GM18870 (cell line): Measurements from ENCODE around the gene SNX9.
"Not testable (repeated sequence)": the region's sequence is repeated elsewhere in the genome, so short reads cannot be mapped to it uniquely, and the experiment has no call there.

Experiments used
- ATAC-seq: cut with Tn5 transposase; IDR thresholded peaks from one replicate; pipeline ENCODE4 v1.9.1; 2021; ENCODE audit warnings: moderate library complexity; ENCODE audit not compliant: unreplicated experiment

The SNX9 gene

DNA sequence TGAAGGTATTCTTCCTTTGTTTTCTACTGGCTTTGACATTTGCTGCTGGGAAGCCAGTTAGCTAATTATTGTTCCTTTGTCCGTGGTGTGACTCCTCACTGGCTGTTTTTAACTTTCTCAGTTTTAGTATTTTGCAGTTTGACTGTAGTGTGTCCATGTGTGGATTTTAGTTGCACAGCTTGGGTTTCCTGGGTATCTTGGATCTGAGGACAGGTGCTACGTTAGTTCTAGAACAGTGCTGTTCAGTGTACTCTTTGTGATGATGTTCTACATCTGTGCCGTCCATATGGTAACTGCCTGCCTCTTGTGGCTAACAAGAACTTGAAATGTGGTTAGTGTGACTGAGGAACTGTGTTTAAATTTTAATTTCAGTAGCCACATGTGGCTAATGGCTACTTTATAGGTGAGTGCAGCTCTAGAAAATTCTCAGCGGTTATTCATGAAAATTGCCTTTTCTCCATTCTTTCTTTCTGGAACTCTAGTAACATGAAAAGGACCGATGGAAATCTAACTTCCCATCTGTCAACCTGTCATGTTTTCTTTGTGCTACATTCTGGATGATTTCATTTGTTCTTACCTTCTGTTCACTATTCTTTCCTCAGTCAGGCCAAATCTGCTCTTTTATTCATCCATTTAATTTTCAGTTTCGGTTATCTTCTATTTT lies 7.4 kb downstream of the SNX9 start:
- peak; percentile 95 for ATAC-seq

DNA sequence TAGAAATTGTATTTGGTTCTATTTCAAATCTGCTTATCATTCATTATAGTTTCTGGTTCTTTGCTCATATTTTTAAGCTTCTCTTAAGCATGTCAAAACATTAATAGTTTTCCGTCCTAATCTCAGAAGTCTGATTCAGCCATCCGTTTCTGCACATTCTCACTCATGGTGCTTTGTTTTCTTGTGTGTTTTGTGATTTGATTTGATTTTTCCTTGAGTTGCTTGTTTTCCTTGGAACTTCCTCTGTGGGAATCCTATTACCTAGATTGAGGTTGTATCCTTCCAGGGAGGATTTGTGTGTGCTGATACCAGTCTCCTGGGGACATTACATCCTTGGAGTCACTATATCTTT lies 7.9 kb downstream of the SNX9 start:
- no peak for ATAC-seq

DNA sequence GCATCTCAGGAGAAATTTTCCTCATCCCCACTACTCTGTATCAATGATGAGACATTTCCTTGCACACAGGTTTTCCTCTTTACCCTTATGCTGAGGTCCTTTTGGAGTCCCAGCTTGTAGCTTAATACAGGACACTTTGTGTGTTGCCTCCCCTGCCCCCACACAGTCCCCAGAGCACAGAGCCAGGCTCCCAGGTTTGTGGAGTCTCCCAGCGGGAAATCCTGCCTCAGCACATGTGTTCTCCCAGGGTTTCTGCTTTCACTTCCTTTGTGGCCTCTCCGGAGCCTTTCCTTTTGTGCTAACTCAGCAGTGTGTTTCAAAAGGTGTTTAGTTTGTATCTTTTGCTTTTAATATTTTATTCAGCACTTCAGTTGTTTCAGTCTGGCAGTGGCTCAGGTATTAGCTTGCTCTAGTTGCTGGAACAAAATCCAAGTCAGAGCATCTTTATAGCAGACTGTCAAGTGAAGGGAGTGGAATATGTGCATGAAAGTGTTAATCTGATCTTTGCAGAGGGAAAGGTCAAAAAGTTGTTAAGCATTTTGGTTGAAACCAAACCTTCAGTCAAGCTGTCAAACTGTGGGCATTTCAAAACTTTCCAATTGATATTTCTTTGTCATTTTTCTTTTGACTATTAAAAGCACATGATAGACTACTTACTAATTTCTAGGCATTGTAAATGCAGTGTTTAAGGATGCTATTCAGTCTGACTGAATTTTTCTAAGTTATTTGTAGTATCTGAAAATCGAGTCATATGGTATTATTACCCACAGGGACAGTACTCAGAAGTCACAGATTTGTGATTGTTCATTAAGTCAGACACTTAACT lies 8.6 kb downstream of the SNX9 start:
- ATAC-seq = no peak

DNA sequence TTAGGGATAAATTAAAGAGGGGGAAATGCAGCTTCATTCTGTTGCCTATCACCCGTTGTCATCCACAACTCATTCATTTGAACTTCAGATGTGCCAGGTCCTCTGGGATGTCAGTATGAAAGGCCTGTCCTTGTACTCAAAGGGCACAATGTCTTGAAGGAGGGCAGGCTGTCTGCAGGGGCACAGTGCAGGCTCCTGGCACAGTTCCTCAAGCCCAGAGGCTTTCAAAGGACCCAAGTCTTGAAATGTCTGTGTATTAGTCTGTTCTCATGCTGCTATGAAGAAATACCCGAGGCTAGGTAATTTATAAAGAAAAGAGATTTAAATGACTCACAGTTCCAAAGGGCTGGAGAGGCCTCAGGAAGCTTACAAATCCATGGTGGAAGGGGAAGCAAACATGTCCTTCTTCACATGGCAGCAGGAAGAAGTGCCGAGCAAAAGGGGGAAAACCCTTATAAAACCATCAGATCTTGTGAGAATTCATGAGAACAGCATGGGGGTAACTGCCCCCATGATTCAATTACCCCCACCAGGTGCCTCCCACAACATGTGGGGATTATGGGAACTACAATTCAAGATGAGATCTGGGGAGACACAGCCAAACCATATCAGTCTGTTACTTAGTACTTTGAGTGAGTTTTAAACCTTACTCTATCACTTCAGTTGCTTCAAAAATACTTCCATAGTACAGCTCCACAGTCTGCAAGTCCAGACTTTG lies 9.4 kb downstream of the SNX9 start:
- no peak for ATAC-seq

DNA sequence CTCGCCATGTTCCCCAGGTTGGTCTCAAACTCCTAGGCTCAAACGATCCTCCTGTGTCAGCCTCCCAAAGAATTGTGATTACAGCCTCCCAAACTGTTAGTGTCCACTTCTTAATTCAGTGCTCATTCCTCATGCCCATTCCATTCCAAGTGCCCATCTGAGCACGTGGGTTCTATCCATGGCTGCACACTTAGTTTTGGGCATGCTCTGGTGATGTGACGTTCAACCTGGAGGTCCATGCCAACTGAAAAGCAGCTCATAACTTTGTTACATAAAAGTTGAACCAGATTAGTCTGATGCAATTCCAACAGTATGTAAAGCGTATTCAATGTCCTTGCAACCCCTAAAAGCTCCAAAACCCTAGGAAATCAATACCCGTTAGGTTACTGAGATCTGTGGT lies 11.5 kb downstream of the SNX9 start:
- ATAC-seq = no peak

DNA sequence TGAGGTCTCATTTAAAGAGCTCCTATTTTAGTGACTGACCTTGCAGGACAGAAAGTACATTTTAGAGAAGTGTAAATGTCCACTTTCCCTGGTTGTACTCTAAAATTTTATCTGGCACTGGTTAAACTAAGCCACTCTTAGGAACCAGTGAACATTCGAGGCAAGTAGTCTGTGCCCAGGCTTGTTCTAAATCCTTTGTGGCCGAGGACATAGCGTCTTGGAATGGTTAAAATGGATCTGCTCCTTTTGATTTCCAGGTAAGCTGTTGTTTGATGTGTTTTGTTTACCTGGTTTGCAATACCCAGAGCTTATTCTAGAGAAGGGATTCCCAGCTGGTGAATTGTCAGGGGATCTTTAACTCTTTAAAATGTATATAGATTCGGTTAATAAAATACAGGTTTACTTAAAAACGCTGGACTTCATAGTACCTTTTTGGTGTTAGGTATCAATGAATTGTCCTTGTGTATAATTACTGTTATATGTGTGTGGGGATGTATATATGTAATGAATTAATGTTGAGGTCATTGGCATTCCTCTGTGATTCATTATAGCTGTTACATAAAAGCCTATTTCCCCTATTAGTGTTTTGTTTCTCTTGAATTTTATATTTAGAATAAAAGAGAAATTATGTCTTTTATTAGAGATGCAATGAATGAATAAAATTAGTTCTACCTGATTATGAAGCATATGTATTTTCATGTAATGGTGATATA lies 15.8 kb downstream of the SNX9 start:
- no peak for ATAC-seq

DNA sequence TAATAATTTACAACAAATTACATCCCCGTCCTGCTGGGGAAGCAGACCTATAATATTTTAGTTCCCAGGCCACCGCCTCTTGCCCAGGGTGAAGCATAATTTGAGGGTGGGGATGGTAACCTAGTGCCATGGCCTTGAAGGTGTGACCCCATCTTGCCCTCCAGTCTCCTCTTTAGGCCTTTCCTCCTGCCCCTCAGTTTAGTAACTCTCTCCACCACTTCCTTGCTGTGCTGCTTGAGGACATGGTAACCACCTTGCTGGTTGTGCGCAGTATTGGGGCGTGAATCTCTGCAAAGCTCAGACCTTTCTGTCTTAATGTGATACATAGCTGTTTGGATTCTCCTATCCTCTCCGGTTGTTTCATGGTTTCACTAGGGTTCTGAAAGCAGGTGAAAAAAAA lies 16.6 kb downstream of the SNX9 start:
- ATAC-seq = no peak

DNA sequence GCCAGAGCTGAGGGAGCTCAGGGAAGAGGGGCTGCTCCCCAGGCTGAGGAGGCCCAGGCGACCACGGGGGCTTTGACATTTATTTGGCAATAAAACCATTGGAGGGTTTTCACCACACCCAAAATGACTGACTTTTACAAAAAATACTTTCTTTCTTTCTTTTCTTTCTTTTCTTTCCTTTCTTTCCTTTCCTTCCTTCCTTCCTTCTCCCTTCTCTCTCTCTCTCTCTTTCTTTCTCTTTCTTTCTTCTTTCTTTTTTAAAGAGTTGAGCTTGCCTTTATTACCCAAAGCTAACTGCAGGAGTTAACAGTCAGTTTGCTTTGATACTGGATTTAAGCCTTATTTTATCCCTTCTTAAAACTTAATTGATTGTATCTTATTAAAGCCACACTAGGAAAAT lies 17.2 kb downstream of the SNX9 start:
- ATAC-seq = no peak

DNA sequence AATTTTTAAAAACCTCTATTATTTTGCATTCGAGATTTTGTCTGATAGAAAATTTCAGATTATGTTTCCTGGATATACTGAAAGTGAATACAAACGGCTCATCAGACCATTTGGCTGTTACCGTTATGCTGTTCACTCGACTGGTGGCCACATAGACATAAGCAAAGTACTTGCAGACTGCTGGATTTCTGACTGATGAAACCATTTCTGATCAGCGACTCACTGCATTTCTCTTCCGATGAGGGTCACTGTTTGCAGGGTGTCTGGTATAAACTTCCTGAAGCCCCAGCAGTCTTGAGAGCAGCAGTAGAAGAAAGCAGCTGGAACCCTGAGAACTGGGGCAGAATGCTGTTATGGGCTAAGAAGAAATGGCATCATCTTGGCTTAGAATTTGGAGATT lies 17.7 kb downstream of the SNX9 start:
- ATAC-seq = no peak

DNA sequence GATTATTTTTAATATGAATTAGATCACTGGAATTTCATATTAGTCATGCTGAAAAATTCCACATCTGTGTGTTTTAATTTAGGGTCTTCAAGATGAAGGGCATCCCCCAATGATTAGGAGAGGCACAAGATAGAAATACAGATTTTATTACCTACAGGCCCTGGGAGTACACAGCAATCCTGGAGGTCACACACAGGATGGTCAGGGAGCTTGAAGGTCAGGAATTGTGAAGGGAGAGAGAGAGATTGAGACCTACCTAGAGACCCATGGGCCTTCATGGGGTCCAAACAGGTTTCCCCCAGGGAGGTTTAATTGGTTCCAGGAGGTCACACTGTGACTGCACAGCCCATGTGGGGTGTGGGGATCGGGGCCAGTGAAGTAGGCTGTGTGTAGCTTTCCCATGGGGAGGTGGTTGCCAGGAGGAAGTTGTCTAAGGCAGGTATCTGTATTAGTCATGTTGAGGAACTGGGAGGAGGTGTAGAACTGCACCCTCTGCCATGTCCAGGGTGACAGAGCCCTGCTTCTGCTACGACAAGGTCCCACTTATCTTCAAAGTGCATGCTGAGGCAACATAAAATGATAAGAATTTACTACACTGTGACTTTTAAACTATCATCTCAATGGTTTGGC lies 18.3 kb downstream of the SNX9 start:
- peak; percentile 96 for ATAC-seq

DNA sequence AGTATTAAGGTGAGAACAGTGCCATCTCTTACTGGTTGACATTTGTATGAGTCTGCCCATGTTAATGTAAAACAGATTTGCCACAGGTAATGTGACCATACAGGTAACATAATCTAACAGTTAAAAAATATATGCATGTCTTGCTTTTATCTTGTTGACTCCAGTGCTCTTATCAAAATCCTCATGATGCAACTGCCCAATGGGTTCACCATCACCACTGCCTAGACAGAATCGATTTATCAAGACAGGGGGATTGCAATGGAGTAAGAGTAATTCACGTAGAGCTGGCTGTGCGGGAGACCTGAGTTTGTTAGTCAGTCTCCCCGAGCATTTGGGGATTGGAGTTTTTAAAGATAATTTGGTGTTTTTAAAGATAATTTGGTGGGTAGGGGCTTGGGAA lies 19.2 kb downstream of the SNX9 start:
- no peak for ATAC-seq

DNA sequence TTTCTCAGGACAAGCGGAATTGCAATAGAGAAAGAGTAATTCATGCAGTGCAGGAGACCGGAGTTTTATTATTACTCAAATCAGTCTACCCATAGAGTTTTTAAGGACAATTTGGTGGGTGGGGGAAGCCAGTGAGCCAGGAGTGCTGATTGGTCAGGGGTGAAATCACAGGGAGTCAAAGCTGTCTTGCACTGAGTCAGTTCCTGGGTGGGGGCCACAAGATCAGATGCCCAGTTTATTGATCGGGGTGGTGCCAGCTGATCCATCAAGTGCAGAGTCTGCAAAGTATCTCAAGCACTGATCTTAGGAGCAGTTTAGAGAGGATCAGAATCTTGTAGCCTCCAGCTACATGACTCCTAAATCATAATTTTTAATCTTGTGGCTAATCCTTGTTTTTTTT lies 21.1 kb downstream of the SNX9 start:
- not testable (repeated sequence) for ATAC-seq

DNA sequence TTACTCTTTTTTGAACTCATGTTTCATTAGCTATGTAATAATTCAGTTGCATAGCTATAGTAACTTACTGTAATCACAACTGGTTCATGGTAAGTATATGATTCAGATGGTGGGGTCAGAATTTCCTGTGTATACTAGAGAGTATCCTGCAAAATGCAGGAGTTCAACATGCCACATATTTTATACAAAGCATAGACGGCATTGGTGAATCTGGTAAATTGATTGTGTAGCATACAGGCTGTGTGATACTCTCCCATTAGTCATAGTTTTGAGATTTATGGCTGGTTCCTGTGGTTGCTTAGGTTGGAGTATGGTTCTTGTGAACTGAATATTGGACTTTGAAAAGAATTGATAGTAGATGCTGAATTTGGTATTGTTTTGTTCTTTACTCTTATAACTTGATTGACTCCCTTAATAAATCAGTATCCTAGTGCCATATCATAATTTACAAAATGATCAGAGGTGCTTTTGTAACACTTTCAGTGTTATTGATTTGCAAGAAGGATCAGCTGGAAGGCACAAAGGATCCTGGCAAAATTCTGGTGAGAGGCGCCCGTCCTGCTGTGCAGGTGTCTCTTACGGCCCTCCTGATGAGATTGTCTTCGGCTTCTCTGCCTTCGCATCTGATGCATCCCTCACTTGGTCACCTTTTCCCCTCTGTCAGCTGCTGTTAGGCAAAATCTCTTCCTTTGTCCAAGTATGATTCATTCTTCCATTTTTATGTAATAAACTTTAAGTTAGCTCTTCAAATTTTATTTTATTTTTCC lies 22.6 kb downstream of the SNX9 start:
- no peak for ATAC-seq

DNA sequence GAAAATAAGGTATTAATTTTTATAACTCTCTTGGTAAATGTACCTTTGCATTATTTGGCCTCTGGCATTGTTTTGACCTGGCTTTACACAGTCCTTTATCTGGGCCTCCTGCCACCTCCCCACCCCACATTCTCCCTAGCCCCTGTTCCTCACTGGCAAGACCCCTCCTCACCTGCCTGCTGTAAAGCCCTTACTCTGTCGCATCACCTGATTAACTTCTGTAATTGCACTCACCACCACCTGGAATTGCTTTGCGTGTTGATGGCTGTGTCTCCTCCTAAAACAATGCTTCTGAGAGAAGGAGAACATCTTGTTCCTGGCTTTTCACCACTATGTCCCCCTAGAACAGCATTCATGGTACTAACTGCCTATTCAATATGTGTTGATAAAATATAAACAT lies 24.8 kb downstream of the SNX9 start:
- ATAC-seq = no peak

DNA sequence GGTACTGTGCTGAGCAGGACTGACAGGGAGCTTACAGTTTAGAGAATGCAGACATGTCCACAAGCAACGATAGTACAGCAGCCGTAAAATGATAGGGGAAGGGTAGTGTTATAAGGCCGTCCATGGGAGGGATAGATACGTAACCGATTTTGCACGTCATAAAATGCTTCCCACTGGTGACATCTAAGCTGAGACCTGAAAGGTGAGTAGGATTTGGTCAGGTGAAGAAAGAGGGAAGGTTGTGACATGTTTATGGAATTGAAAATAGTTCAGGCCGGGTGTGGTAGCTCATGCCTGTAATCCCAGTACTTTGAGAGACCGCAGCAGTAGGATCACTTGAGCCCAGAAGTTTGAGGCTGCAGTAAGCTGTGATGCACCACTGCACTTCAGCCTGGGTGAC lies 25.6 kb downstream of the SNX9 start:
- no peak for ATAC-seq

DNA sequence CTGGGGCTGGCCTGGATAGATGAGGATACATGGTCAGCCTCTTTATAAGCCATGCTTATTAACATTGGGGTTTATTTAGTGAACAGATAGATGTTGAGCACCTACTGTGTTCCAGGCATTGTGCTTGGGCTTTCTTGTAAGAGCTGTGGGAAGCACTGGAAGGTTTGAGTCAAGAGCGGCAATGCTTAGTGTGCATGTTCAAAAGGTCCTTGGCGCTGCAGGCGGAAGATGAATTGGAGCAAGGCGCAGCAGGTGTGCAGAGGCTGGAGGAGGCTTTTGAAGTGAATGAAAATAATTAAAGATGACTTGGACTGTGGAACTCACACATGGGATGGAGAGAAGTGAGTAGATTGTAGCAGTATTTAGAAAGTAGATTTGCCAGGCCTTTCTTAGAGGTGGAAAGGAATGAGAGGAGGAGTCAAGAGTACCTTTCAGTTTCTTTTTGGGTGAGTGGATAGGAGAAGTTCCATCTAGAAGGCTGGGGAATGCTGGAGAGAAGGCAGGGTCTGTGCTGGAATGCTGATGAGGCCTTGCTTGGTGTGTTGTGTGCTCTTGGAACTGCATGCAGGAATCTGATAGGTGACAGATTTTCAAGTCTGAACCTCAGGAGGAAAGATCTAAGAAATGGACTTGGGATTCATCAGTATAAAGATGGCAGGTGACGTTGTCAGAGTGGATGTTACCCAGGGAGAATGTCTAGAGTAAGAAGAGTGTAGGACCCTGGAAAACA lies 26.4 kb downstream of the SNX9 start:
- ATAC-seq = no peak

DNA sequence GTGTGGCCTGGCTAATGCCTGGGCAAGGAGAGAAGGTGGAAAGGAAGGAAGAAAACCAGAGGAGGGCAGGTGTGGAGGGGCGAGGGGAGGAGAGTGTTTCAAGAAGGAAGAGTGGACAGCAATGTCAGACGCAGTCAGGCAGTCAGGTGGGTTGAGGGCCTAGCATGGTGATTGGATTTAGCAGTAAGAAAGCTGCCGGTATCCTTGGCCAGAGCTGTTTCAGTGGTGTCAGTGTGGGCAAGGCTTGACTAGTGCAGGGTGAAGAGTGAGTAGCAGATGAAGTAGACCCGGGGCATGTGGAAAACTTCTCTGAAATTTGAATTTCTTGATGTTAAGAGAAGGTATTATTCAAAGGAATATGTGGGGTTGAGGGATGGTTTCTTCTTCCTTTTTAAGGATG lies 27.0 kb downstream of the SNX9 start:
- no peak for ATAC-seq

DNA sequence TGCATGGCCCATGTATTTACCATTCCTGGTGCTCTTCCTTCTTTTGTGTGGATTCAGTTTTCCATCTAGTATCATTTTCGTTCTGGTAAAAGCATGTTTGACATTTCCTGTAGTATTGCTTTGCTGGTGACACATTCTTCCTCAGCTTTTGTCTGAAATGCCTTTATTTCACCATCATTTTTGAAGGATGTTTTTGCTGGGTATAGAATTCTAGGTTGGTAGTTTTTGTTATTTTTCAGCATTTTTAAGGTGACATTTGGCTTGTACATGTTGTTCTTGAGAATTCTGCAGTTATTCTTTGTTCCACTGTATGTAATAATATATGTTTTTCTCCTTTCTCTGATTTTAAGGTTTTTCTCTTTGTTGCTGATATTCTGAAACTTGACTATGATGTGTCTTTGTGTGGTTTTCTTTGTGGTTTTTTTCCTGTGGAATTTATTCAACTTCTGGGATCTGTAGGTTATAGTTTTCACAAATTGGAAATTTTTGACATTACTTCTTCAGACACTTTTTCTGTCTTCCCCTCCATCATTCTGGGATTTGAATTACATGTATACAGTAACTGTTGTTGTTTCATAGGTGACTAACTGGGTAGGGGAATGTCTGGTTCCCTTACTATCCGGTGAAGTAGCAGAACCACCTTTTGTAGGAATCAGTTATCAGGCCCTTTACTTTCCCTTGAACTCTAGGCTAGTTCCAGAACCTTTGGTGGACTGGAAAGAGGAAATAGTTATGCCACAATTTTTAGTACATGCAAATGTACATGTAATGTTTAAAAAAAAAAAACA lies 30.2 kb downstream of the SNX9 start:
- no peak for ATAC-seq
